22Rv1 (cell line): ENCODE measurements around the gene ADAT2.

Source experiments
- CTCF ChIP-seq: fragments of 450-650 bp; IDR thresholded peaks from 2 replicates; pipeline ENCODE4 v1.5.1; 2017; ENCODE audit warnings: mild to moderate bottlenecking
- ZFX ChIP-seq: fragments of 450-650 bp; IDR thresholded peaks from 2 replicates; pipeline ENCODE4 v1.6.1; 2017; ENCODE audit warnings: antibody characterized with exemption, borderline replicate concordance

- no peak for TF ChIP-seq CTCF
- no peak for TF ChIP-seq ZFX
Observed at GRCh38 chr6:143496974-143497373, 46.5 kb upstream of the ADAT2 start.
